Measurements from ENCODE around the gene TTC7B. TPM values are rescaled to one million over a fixed set of nuclear protein-coding genes. Genes with fewer than 3 reads are reported as not detected.

TTC7B gene
- total and polyA plus RNA-seq, 9 of the 15 experiments (the other 6 are each of a cell fraction or from before 2014, with no cell fraction given) = 2.2 to 77.2 (median 36.7) TPM

GRCh38 chr14:90509403-90509802 lies 306.8 kb downstream of the TTC7B start (continued):
- no peak for TF ChIP-seq ZNF398 (CRISPR knock-in tag; IDR thresholded peaks at IDR 0.05)
- no peak for TF ChIP-seq JUND (IDR thresholded peaks at IDR 0.05; ENCODE audit: borderline replicate concordance, low read depth, low read length)
- TF ChIP-seq JUND (tag; IDR thresholded peaks at IDR 0.05; ENCODE audit: borderline replicate concordance, low read depth, low read length) = no peak
- TF ChIP-seq NBN (IDR thresholded peaks at IDR 0.05; ENCODE audit: low read depth) = no peak
- TF ChIP-seq GATAD2A (IDR thresholded peaks at IDR 0.05) = no peak
- TF ChIP-seq ETV6 (IDR thresholded peaks at IDR 0.05; ENCODE audit: borderline replicate concordance in 1 of 2, low read depth in 2 of 2, low read length in 1 of 2) = no peak
- no peak for TF ChIP-seq ETV6 (CRISPR knock-in tag; IDR thresholded peaks at IDR 0.05; ENCODE audit: borderline replicate concordance)

- Histone ChIP-seq H3K9ac (ENCODE audit: insufficient read depth in 1 of 2, low read depth in 2 of 2, low read length in 2 of 2) (no peak overlapping the region), H3K9me3 (replicated peaks; ENCODE audit: control insufficient read depth, insufficient read depth, low read depth, low read length) (no peaks in the 10 kb centered on the region), H3K4me3 (no peak overlapping the region), H3K27me3 (ENCODE audit: control insufficient read depth in 2 of 2, insufficient read depth in 2 of 2, low read length in 2 of 2) (peaks cover 0 to 17% of the 10 kb centered on the region in 2 experiments; a peak in 2 of 5 replicates), H3K27ac (ENCODE audit: extremely low read depth, low read depth, low read length) (no peak overlapping the region), H3K79me2 (ENCODE audit: control insufficient read depth, insufficient read depth, low read length) (no peaks in the 10 kb centered on the region), H3K4me2 (ENCODE audit: insufficient read depth, low read length) (no peak overlapping the region), H4K20me1 (replicated peaks; ENCODE audit: control insufficient read depth, insufficient read depth, low read length) (no peaks in the 10 kb centered on the region), H3K4me1 (replicated peaks in 1 of 2; ENCODE audit: control insufficient read depth in 2 of 2, insufficient read depth in 2 of 2, low read length in 2 of 2) (peaks cover 0 to 10% of the 10 kb centered on the region in 2 experiments; a peak in 2 of 5 replicates), H2AFZ (ENCODE audit: low read depth, low read length) (no peak overlapping the region), H3K36me3 (ENCODE audit: control insufficient read depth, insufficient read depth, low read length) (no peaks in the 10 kb centered on the region), H3K9me1 (ENCODE audit: control insufficient read depth, insufficient read depth, low read length) (no peaks in the 10 kb centered on the region)
- ATAC-seq (no peak), DNase-seq (ENCODE audit: extremely low read depth in 1 of 4, low spot score in 3 of 4) (no peak), FAIRE-seq (no peak)
- BruUV-seq (replicated peaks) = no TSS peak
- in situ Hi-C loops (cut with MboI) = no loop called here
- CTCF ChIA-PET (ENCODE audit: low intra/inter-chr PET ratio) = no interaction called here
- WGBS (ENCODE audit: insufficient coverage, low coverage, missing lambda C conversion rate) = 29% methylated on average over 19 of the region's 21 CpGs
- intact Hi-C loops (cut with micrococcal nuclease) = no loop called here
- POLR2A ChIA-PET = no interaction called here
- TF ChIP-seq ZNF512 (tag; IDR thresholded peaks at IDR 0.05) (no peak), ETV1 (tag; conservative IDR thresholded peaks at IDR 0.05; ENCODE audit: low read depth) (no peak), RNF2 (IDR thresholded peaks at IDR 0.05) (no peak), ZNF76 (CRISPR knock-in tag; IDR thresholded peaks at IDR 0.05; ENCODE audit: borderline replicate concordance) (no peak), TSC22D4 (tag; IDR thresholded peaks at IDR 0.05) (no peak)
These were observed 307.5 kb downstream of the TTC7B start for GRCh38 chr14:90508536-90509254.

All from K562 (cell line).